NCI-H345 treated with DMSO at 0.1 percent for 48 hours (cell line): ENCODE data around the gene HOXC13.

ENCODE experiments used
- DNase-seq: peaks from one replicate; lab custom pipeline; 2025; ENCODE audit not compliant: unreplicated experiment; lab: John Stamatoyannopoulos, UW

The HOXC13 gene, protein sequence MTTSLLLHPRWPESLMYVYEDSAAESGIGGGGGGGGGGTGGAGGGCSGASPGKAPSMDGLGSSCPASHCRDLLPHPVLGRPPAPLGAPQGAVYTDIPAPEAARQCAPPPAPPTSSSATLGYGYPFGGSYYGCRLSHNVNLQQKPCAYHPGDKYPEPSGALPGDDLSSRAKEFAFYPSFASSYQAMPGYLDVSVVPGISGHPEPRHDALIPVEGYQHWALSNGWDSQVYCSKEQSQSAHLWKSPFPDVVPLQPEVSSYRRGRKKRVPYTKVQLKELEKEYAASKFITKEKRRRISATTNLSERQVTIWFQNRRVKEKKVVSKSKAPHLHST

GRCh38 chr12:53938326-53939140 lies at the start of gene HOXC13:
Gene HOXC13, plus strand, starts transcription at chr12:53938831. Its CDS starts 76 bp downstream, at chr12:53938907.
- DNase-seq, result peak; percentile 83

- DNase-seq, result no peak
These were observed 48.5 kb upstream of the HOXC13 start for GRCh38 chr12:53890081-53890480.

- no peak for DNase-seq
These were observed 45.8 kb upstream of the HOXC13 start for GRCh38 chr12:53892762-53893395.

DNA sequence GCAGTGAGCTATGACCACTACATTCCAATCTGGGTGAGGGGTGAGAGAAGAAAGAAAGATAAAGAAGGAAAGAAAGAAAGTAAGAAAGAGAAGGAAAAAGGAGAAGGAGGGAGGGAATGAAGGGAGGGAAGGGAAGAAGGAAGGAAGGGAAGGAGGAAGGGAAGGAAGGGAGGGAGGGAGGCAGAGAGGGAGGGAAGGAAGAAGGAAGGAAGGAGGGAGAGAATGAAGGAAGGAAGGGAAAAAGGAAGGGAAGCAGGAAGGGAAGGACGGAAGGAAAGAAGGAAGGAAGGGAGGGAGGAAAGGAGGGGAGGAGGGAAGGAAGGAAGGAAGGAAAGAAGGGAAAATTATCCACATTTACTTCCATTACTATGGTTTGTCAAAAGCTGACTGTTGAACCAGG lies 39.4 kb upstream of the HOXC13 start:
- DNase-seq, result no peak

DNA sequence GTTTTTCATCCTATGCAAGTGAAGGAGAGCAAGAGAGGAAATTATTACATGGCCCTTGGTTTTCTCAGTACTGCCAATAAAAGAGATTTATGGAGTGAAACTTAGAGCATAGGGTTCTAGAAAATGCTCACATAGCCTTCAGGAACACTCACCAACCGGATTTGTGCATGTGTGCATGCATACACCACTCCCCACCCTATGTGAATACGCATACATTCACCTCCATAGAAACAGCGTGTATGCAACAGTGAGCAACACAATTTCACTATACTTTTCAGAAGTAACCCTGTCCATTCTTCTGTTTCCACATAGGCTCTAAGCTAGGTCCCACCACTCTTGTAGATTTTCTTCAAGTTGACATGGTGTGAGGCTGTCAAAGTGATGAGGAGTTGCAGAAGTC lies 31.5 kb upstream of the HOXC13 start:
- no peak for DNase-seq

- no peak for DNase-seq
These were observed 21.6 kb upstream of the HOXC13 start for GRCh38 chr12:53916788-53917655.

DNA sequence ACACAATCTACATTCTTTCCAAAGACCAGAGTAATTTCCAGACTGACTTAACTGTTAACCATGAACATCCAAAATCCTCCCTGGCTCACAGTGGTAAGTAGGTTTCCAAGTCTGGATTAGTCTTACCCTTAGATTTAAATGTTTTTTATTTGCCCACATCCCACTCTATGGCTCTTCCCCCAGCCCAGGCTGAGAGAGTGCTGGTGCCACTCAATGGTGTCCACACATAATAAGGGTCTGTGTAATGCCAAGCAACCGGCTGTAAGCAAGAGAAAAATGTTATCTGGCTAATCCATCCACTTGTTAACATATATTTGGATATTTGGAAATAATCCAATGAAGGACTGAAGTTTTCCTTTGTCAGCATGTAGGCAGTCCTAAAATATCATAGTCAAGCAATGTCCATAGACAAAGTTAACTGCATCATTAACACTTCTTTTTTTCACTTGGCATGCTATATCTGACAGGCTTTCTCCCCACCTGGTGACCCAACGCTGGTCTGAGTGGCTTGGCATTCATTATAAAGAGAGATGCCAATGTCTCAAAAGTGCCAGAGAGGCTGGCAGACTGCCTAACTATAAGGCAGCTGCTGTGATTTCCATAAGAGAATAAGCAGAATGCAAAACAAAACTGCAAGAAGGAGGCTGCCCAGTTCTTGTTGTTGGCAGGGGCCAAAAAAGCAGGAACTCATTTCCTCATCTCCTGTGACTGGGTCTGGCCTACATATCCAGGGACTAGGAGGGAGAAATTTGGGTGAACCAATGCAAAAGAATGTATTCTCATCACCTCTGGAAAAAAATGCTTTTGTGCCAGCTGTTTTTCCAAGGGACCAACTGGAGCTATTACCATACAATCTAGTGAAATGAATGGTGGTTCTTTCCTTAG lies 13.9 kb upstream of the HOXC13 start:
- DNase-seq, result no peak

- no peak for DNase-seq
These were observed 11.2 kb upstream of the HOXC13 start for GRCh38 chr12:53927220-53928029.

- DNase-seq, result no peak
These were observed 10.4 kb upstream of the HOXC13 start for GRCh38 chr12:53928054-53928835.

- DNase-seq, result no peak
These were observed 9.1 kb upstream of the HOXC13 start for GRCh38 chr12:53929527-53929926.

- DNase-seq, result no peak
These were observed 7.9 kb upstream of the HOXC13 start for GRCh38 chr12:53930591-53931255.

DNA sequence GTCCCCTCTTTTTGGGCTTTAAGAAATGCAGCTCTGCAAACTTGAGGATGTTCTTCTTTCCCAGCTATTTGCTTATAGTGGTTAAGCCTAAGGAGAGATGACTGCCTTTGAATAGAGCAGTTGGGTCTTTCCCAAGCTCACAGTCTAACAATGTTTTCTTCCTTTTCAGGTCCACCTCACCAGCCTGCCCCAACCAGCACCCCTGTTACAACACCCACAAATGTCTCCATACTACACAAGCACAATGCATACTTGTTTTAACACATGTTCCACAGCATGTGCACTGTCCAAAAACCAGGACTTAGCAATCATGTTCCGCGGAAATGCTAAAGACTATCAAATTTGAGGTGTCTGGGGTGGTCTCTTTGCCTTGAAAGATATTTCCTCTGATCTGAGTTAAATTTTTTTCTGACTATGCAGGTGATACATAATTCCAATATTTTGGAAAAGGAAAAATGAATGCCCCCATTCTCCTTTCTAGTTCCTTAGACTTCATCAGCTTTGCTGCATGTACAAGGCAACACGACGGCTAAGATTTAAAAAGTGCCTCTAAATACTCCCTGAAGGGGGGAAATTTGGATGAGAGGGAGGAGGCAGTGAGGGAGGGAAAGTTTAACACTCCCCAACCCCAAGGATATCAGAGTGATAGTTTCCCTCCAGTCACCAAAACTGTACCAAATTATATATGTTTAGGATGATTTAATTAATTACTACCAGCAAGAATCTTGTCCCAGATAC lies 6.6 kb upstream of the HOXC13 start:
- no peak for DNase-seq

GRCh38 chr12:53932915-53933314 lies 5.7 kb upstream of the HOXC13 start:
- no peak for DNase-seq

DNA sequence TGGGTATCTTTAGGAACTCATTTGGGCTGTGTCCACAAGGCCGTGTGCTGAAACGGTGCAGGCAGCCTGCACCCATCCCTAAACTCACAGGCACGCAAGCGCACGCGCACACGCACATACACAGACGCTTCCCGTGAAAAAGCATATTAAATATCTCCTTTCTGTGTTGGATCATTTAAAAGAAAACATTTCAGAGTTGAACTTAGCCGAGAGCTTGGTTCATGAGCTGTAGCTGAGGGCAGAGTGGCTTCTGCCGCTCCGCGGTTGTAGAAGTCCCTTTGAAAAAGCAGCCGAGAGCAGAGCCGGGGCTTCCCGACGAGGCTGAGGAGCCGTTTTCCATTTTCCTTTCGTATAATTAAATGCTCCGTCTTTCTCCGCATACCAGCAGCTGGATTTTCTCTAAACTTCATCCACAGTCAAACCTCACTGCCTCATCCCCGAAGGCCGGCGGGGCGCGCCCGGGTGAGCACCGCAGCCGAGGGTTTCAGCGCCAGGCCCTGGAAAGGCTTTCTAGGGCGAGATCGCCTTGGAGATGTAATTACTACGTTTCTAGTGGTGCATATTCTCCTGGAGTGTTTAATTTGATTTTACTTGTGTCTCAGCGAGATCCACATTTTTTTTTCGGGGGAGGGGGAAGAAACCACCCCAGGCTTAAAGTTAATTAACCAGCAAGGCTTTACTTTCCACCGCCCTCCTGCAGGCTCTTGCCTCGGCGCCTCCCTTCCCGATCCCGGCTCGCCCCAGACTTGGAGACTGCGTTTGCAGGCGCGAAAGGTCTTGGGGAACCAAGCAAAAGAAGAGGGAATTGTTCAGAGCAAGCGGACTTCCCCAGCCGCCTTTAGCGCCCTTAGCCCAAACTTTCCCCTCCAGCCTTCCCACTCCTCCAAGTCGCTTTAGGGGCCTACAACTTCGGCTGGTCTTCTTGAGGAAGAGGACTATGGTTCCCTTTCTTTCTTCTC lies 3.0 kb upstream of the HOXC13 start:
- DNase-seq, result no peak

DNA sequence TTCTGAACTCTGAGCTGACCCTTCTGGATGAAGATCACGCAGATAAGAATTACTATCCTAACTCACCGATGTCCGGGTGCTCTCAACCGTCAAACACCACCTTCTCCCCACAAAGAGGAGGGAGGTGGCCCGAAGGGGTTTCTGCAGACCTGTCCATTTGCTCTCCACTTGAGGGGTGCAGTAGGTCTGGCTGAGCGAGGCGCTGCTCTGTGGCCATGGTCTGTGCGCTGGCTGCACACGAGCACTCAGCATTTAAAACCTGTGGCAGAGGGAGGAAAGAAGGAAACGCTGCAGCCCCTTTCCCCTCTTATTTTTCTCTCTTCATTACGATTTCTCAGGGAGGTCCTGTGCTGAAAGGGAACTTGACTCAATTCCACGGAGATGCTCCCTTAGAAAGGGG lies 1.5 kb upstream of the HOXC13 start:
- no peak for DNase-seq
